ENCODE data around the gene COA3. TPM values are rescaled to one million over a fixed set of nuclear protein-coding genes. Genes with fewer than 3 reads are reported as not detected.
"Not testable (repeated sequence)": the region's sequence is repeated elsewhere in the genome, so short reads cannot be mapped to it uniquely, and the experiment has no call there.

COA3 gene
- polyA plus RNA-seq, 3 donors, result 162 to 191 (median 178) TPM

GRCh38 chr17:42783062-42783790 lies 15.3 kb downstream of the COA3 start:
- DNase-seq (ENCODE audit: low read depth in 3 of 3, low spot score in 2 of 3), result no peak

GRCh38 chr17:42782166-42783061 lies 16.1 kb downstream of the COA3 start:
- DNase-seq (ENCODE audit: low read depth in 3 of 3, low spot score in 2 of 3), result no peak

GRCh38 chr17:42781639-42782165 lies 16.8 kb downstream of the COA3 start:
- no peak for DNase-seq (ENCODE audit: low read depth in 3 of 3, low spot score in 2 of 3)

DNA sequence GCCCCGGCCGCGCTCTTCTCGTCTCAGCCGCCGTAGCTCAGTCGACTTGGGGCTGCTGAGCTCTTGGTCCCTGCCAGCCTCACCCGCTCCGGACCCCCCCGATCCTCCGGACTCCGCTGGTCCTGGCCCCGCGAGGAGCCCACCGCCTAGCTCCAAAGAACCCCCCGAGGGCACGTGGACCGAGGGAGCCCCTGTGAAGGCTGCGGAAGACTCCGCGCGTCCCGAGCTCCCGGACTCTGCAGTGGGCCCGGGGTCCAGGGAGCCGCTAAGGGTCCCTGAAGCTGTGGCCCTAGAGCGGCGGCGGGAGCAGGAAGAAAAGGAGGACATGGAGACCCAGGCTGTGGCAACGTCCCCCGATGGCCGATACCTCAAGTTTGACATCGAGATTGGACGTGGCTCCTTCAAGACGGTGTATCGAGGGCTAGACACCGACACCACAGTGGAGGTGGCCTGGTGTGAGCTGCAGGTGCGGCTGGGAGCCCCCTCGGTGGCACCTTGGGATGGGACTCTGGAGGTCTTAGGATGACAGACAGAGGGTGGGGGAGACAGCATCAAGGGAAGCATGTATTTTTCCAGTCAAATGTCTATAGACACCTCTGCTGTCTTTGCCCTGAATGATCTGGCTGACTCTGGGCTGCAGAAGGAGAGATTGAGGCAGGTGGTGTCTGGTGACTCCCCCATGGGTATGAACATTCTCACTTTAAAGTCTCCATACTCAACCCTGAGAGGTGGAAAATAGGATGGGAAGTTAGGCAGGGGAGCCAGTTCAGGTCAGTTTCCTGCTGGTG lies 17.5 kb downstream of the COA3 start:
- no peak for DNase-seq (ENCODE audit: low read depth in 3 of 3, low spot score in 2 of 3)

DNA sequence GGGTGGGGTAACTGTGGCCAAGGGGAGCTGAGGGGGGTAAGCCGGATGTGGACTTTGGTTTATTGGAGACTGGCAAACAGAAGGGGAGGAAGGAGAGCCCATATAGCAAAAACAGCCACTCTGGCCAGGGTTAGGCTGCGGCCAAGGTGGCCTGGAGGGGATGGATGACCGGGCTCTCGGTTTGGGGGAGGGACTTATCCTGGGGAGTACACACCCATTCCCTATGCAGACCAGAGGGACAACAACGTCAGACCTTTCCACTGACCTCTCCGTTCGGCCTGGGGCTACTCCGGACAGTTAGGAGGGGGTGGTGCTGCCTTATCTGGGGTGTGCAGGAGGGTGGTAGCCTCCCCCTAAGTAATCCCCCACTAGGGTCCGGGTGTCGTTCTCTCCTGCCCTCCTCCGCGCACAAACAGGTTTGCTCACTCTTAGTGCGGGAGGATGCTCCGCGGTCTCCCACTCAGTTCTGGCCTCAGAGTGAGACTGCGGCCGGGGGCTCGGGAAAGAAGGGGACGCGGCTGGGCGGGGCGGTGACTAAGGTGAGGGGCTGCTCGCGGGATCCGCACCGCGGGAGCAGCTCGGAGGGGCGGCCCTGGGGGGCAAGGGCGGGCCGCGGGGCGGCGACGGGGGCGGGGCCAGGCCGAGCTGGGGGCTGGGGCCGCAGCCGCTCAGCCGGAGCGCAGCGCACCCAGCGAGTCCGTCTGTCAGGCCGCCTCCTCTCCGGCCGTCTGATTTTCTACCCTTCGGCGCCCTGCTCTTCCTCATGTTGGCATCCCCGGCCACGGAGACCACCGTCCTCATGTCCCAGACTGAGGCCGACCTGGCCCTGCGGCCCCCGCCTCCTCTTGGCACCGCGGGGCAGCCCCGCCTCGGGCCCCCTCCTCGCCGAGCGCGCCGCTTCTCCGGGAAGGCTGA lies 18.3 kb downstream of the COA3 start, which contains the start of gene WNK4:
WNK4 (plus strand) TSS at position 675 of the 915 bp plus-strand sequence; CDS start at position 764, 89 bp downstream.
- DNase-seq (ENCODE audit: low read depth in 3 of 3, low spot score in 2 of 3), result no peak

DNA sequence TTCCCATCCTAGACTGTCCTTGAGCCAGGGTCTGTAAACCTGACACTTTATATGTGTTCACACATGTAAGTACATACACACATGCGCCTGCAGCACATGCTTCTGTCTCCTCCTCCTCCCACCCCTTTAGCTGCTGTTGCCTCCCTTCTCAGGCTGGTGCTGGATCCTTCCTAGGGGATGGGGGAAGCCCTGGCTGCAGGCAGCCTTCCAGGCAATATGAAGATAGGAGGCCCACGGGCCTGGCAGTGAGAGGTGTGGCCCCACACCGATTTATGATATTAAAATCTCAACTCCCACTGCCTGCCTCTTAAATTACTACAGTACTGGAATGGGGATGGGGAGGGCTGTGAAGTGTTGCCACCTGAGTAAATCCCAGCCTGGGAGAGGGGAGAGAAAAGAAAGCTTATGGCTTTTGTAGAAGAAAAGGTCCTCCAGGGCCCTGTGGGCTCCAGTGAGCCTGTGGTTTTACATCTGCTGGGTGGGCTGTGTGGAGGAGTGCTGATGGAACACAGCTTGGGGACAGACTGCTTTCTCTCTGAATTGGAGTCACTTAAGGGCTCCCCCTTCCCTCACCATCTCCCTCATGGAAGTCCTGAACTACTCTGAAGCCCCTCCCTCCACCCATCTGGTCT lies 19.1 kb downstream of the COA3 start:
- DNase-seq (ENCODE audit: low read depth in 3 of 3, low spot score in 2 of 3), result no peak

DNA sequence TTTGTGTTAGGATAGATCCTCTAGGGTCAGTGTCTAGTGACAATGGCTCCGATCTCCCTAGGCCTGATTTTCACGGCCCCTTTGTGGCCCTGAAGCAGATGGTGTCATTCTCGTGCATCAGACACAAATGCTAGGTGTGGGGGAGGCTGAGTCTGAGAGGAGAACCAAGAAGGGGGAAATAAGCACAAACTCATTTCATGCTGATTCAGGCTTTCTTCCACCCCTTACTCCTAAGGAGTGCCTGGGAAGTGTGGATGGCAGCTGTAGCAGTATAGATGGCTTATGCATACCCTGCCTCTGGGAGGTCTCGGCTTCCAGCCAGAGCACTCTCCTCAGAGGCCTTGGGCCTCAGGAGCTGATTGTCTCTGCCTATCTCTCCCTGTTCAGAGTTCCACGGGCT lies 19.9 kb downstream of the COA3 start:
- DNase-seq (ENCODE audit: low read depth in 3 of 3, low spot score in 2 of 3), result no peak

DNA sequence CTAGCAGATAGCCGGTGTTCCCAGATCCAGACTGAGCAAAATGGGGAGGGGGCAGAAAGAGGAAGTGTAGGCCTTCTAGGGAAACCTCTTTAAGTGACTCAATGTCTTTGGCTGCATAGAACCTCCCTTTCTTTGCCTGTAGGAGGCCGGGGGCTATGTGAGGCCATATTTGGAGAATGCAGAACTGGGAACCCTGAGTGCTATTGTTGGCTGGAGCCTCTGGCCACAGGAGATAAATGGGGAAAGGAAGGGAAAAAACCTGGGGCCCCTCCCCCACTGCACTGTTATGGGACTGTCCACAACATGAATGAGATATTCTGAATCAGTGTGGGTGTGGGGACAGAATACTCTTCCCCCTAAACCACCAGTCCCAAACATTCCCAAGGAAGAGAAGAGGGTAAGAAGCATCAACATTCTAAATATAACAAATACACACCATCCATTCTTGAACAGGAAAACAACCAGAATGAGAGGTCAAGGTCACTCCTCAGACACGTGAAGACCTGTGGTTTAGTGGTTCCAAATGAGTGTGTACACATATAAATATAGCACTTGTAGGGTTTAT lies 22.9 kb downstream of the COA3 start:
- DNase-seq (ENCODE audit: low read depth in 3 of 3, low spot score in 2 of 3), result no peak

- DNase-seq (ENCODE audit: low read depth in 3 of 3, low spot score in 2 of 3), result no peak
Observed at GRCh38 chr17:42774066-42774745, 24.3 kb downstream of the COA3 start.

DNA sequence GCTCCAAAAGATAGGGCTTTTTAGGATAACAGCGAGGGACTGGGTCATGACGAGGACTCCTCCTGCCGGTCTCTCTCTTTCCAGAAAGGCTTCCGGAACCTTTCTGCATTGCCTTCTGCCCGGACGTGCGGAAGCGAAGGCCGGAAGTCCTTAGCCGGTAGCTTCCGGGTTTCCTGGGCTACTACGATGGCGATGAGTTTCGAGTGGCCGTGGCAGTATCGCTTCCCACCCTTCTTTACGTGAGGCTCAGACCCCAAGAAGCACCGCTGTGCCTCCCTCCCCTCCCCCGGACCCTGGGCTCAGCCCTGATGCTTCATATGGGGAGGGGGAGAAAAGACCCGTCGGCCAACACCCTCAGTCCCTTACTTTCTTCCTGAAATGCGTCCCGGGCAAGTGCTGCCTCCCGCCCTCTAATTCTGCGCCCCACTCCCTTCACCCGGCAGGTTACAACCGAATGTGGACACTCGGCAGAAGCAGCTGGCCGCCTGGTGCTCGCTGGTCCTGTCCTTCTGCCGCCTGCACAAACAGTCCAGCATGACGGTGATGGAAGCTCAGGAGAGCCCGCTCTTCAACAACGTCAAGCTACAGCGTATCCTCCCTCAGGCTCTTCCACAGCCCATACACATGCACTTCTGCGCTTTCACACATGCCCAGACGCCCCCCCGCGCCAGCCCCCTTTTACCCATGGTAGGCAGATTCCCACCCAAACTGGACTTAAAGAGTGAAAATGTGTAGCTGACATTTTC lies 25.0 kb downstream of the COA3 start, which contains the start of gene VPS25:
VPS25 (plus strand) TSS at position 160 of the 746 bp plus-strand sequence; CDS start at position 187, 27 bp downstream.
- peak in 2 of 3 donors; percentile 68 to 71 for DNase-seq (ENCODE audit: low read depth in 3 of 3, low spot score in 2 of 3)

DNA sequence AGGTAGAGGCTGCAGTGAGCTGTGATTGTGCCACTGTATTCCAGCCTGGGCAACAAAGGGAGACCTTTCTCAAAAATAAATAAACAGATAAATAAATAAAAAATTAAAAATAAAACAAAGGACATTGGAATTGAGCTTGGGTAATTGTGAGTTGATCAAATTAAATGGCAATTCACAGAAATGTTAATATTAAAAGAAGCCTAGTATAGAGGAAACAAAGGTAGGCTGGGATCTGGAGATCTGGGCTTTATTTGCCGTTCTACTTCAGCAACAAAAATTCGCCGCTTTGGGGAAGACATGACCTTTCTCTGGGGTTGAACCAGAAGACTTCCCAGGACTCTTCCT lies 25.6 kb downstream of the COA3 start:
- DNase-seq (ENCODE audit: low read depth in 3 of 3, low spot score in 2 of 3), result no peak

- not testable (repeated sequence) for DNase-seq (ENCODE audit: low read depth in 3 of 3, low spot score in 2 of 3)
Observed at GRCh38 chr17:42769964-42770363, 28.5 kb downstream of the COA3 start.

DNA sequence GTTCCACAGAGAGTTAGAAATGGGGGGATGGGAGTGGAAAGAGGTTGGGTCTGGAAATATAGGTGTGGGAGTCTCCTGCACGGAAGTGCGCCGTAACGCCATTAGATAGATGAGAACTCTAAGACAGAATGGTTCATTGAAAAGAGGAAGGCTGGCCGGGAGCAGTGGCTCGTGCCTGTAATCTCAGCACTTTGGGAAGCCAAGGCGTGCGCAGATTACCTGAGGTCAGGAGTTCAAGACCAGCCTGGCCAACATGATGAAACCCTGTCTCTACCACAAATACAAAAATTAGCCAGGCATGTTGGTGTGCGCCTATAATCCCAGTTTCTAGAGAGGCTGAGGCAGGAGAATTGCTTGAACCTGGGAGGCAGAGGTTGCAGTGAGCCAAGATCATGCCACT lies 30.5 kb downstream of the COA3 start:
- not testable (repeated sequence) for DNase-seq (ENCODE audit: low read depth in 3 of 3, low spot score in 2 of 3)

- no peak for DNase-seq (ENCODE audit: low read depth in 3 of 3, low spot score in 2 of 3)
Observed at GRCh38 chr17:42767512-42767911, 31.0 kb downstream of the COA3 start.

DNA sequence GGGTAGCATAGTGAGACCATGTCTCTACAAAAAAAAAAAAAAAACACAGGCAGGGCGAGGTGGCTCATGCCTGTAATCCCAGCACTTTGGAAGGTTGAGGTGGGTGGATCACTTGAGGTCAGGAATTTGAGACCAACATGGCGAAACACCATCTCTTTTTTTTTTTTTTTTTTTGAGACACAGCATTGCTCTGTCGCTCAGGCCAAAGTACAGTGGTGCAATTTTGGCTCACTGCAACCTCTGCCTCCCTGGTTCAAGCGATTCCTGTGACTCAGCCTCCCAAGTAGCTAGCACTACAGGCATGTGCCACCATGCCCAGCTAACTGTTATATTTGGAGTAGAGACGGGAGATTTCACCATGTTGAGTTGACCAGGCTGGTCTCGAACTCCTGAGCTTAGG lies 32.4 kb downstream of the COA3 start:
- DNase-seq (ENCODE audit: low read depth in 3 of 3, low spot score in 2 of 3), result no peak

- no peak for DNase-seq (ENCODE audit: low read depth in 3 of 3, low spot score in 2 of 3)
Observed at GRCh38 chr17:42761638-42762037, 36.9 kb downstream of the COA3 start.
